Kidney (tissue), 14 donors: ENCODE data around the gene DNAH6. TPM values are rescaled to one million over a fixed set of nuclear protein-coding genes. Genes with fewer than 3 reads are reported as not detected.

ENCODE experiments used
- DNase-seq, 5 donors: peaks; one replicate each; pipeline ENCODE4 v3.0.0-alpha.2; 2013 to 2020
- FAIRE-seq: peaks from 2 replicates; lab custom pipeline; 2012; peaks lifted over from hg19 to GRCh38; lab: Jason Lieb, UNC
- H3K27ac ChIP-seq, 2 donors: one replicate each; pipeline ENCODE4 v1.7.0; 2013; ENCODE audit warnings: low read depth in 2 of 2, low read length in 2 of 2, inconsistent platforms in 1 of 2
- H3K27me3 ChIP-seq: one replicate; pipeline ENCODE4 v1.7.1; 2013; ENCODE audit warnings: low read length, inconsistent platforms; ENCODE audit not compliant: control insufficient read depth, insufficient read depth
- H3K36me3 ChIP-seq, 3 donors: one replicate each; pipeline versions ENCODE4 v1.7.0 to v1.7.1; 2013; ENCODE audit warnings: low read length in 3 of 3, control low read depth in 1 of 3, inconsistent platforms in 1 of 3; ENCODE audit not compliant: insufficient read depth in 3 of 3, control insufficient read depth in 2 of 3
- H3K4me1 ChIP-seq, 3 donors: one replicate each; pipeline versions ENCODE4 v1.7.0 to v1.7.1; 2013; ENCODE audit warnings: low read length in 3 of 3, inconsistent platforms in 1 of 3, low read depth in 1 of 3; ENCODE audit not compliant: control insufficient read depth in 2 of 3, insufficient read depth in 2 of 3
- H3K4me3 ChIP-seq, 3 donors: one replicate each; pipeline versions ENCODE4 v1.7.0 to v1.8.1; 2013; ENCODE audit warnings: low read length in 3 of 3, control low read depth in 1 of 3, inconsistent platforms in 1 of 3
- H3K9ac ChIP-seq, 3 donors: one replicate each; pipeline versions ENCODE4 v1.7.0 to v1.7.1; 2013; ENCODE audit warnings: low read length in 3 of 3, control low read depth in 1 of 3, inconsistent platforms in 1 of 3
- H3K9me3 ChIP-seq, 3 donors: one replicate each; pipeline versions ENCODE4 v1.7.0 to v1.7.1; 2013; ENCODE audit warnings: low read length in 3 of 3, control low read depth in 1 of 3, inconsistent platforms in 1 of 3; ENCODE audit not compliant: control insufficient read depth in 2 of 3, insufficient read depth in 1 of 3
- CTCF ChIP-seq: IDR thresholded peaks from 3 replicates; pipeline ENCODE4 v1.5.1; 2012; ENCODE audit warnings: mild to moderate bottlenecking, moderate library complexity, borderline replicate concordance; ENCODE audit not compliant: insufficient read depth; ENCODE audit errors: extremely low read depth
- intact Hi-C: fragments of 100-400 bp; cut with DNase I; formaldehyde crosslinking; loops from one replicate; pipeline ENCODE4 v1.11.1; 2022
- polyA plus RNA-seq: library from polyadenylated mRNA; stranded (reverse); fragments of 350-450 nt; fragmentation: Illumina TruSeq; extraction: RNeasy Lipid Tissue Mini Kit (QIAGEN cat#74804); gene quantifications from one replicate; pipeline ENCODE4 v1.2.3, GENCODE V29; 2014; ENCODE audit warnings: low read depth, low replicate concordance; ENCODE audit not compliant: insufficient read depth
- total RNA-seq: library from RNA; stranded (reverse); fragmentation: NEBNext Ultra II Directional; extraction: Animal tissue kit (Norgen Biotek cat#: 25700); gene quantifications from one replicate; pipeline ENCODE4 v1.2.1, GENCODE V29; 2021
- donor health status: control.
- donor health status: control.
- donor health status: control.
- donor health status: control.
- donor health status: control.
- donor health status: DM: yes; HTN: yes; CAD: no.
- donor health status: Normal renal cell carcinoma (clear cell type).

Gene DNAH6
- total and polyA plus RNA-seq, 2 donors from 2014 or later, result 0.34 to 4.6 TPM

- intact Hi-C loops, result no loop called here
- Histone ChIP-seq H3K9ac (no peak overlapping the region), H3K9me3 (no peaks in the 10 kb centered on the region), H3K36me3 (no peaks in the 10 kb centered on the region), H3K27me3 (no peaks in the 10 kb centered on the region), H3K4me3 (no peak overlapping the region), H3K27ac (no peak overlapping the region), H3K4me1 (no peaks in the 10 kb centered on the region)
- FAIRE-seq (no peak), DNase-seq (no peak)
- no peak for TF ChIP-seq CTCF
Measured at GRCh38 chr2:84735389-84735788, 219.1 kb downstream of the DNAH6 start.

GRCh38 chr2:84741182-84741822, 225.0 kb downstream of the DNAH6 start:
- H3K27ac ChIP-seq, result no peak overlapping the region
- H3K9me3 ChIP-seq, result no peaks in the 10 kb centered on the region
- H3K9ac ChIP-seq, result no peak overlapping the region
- DNase-seq, result peak in 1 of 5 donors; percentile 3
- no peak overlapping the region for H3K4me3 ChIP-seq
- no peaks in the 10 kb centered on the region for H3K4me1 ChIP-seq
- FAIRE-seq, result no peak
- peak; percentile 2 for TF ChIP-seq CTCF
- intact Hi-C loops, result no loop called here
- no peaks in the 10 kb centered on the region for H3K27me3 ChIP-seq
- no peaks in the 10 kb centered on the region for H3K36me3 ChIP-seq

GRCh38 chr2:84748341-84748740, 232.0 kb downstream of the DNAH6 start:
- no peak for TF ChIP-seq CTCF
- Histone ChIP-seq H3K9ac (no peak overlapping the region), H3K4me3 (no peak overlapping the region), H3K9me3 (no peaks in the 10 kb centered on the region), H3K4me1 (no peaks in the 10 kb centered on the region), H3K36me3 (no peaks in the 10 kb centered on the region), H3K27ac (no peak overlapping the region), H3K27me3 (no peaks in the 10 kb centered on the region)
- FAIRE-seq (no peak), DNase-seq (no peak)
- intact Hi-C loops, result no loop called here

GRCh38 chr2:84749442-84749841, 233.1 kb downstream of the DNAH6 start:
- no peak overlapping the region for H3K27ac ChIP-seq
- H3K4me3 ChIP-seq, result no peak overlapping the region
- intact Hi-C loops, result no loop called here
- TF ChIP-seq CTCF, result no peak
- no peak overlapping the region for H3K9ac ChIP-seq
- DNase-seq (no peak), FAIRE-seq (no peak)
- H3K27me3 ChIP-seq, result no peaks in the 10 kb centered on the region
- H3K36me3 ChIP-seq, result no peaks in the 10 kb centered on the region
- no peaks in the 10 kb centered on the region for H3K4me1 ChIP-seq
- H3K9me3 ChIP-seq, result no peaks in the 10 kb centered on the region
